Liver (tissue), 9 donors: Measurements from ENCODE around the gene DYSF. TPM values are rescaled to one million over a fixed set of nuclear protein-coding genes. Genes with fewer than 3 reads are reported as not detected.

Experiments
- DNase-seq: peaks from one replicate; pipeline ENCODE4 v3.0.0-alpha.2; 2017; ENCODE audit warnings: low spot score
- H3K27ac ChIP-seq, 2 donors: one replicate each; pipeline ENCODE4 v1.7.0; 2013; ENCODE audit warnings: inconsistent platforms in 2 of 2, low read length in 2 of 2, control low read depth in 1 of 2, low read depth in 1 of 2, mild to moderate bottlenecking in 1 of 2
- H3K27me3 ChIP-seq, 4 donors: one replicate each; pipeline versions ENCODE4 v1.6.1 to v1.7.0; 2013; ENCODE audit warnings: low read length in 3 of 4, inconsistent platforms in 1 of 4, mild to moderate bottlenecking in 1 of 4, moderate library complexity in 1 of 4; ENCODE audit not compliant: control insufficient read depth in 4 of 4, insufficient read depth in 4 of 4
- H3K36me3 ChIP-seq, 4 donors: one replicate each; pipeline versions ENCODE4 v1.6.1 to v1.7.0; 2013; ENCODE audit warnings: low read length in 3 of 4, mild to moderate bottlenecking in 3 of 4, low read depth in 1 of 4, moderate library complexity in 1 of 4; ENCODE audit not compliant: control insufficient read depth in 4 of 4, insufficient read depth in 3 of 4
- H3K4me1 ChIP-seq, 4 donors: one replicate each; pipeline versions ENCODE4 v1.6.1 to v1.7.0; 2013; ENCODE audit warnings: low read length in 3 of 4, mild to moderate bottlenecking in 3 of 4, moderate library complexity in 1 of 4; ENCODE audit not compliant: control insufficient read depth in 4 of 4, insufficient read depth in 4 of 4
- H3K4me3 ChIP-seq, 3 donors: one replicate each; pipeline versions ENCODE4 v1.6.1 to v1.7.0; 2013; ENCODE audit warnings: low read length in 3 of 3, control low read depth in 1 of 3, low read depth in 1 of 3, mild to moderate bottlenecking in 1 of 3
- H3K9ac ChIP-seq, 2 donors: one replicate each; pipeline ENCODE4 v1.7.0; 2013; ENCODE audit warnings: low read length in 2 of 2, mild to moderate bottlenecking in 2 of 2, moderate library complexity in 2 of 2, control low read depth in 1 of 2, low read depth in 1 of 2
- H3K9me3 ChIP-seq, 4 donors: one replicate each; pipeline versions ENCODE4 v1.6.1 to v1.7.0; 2013; ENCODE audit warnings: low read length in 3 of 4; ENCODE audit not compliant: control insufficient read depth in 4 of 4
- EGR1 ChIP-seq, 2 donors: IDR thresholded peaks; 2 replicates each; pipeline ENCODE4 v1.6.1; 2016 to 2018; ENCODE audit warnings: antibody characterized with exemption in 2 of 2, low read depth in 2 of 2
- FOXA2 ChIP-seq: IDR thresholded peaks from 2 replicates; pipeline ENCODE4 v1.6.1; 2016; ENCODE audit warnings: antibody characterized with exemption
- GABPA ChIP-seq, 2 donors: IDR thresholded peaks in 1 of 2; conservative IDR thresholded peaks in 1 of 2; 2 replicates each; pipeline ENCODE4 v1.6.1; 2016; ENCODE audit warnings: antibody characterized with exemption in 2 of 2, mild to moderate bottlenecking in 1 of 2, moderate library complexity in 1 of 2
- HNF4A ChIP-seq, 2 donors: conservative IDR thresholded peaks; 2 replicates each; pipeline ENCODE4 v1.6.1; 2016; ENCODE audit warnings: antibody characterized with exemption in 2 of 2, mild to moderate bottlenecking in 2 of 2
- HNF4G ChIP-seq: IDR thresholded peaks from 2 replicates; pipeline ENCODE4 v1.6.1; 2016; ENCODE audit warnings: antibody characterized with exemption
- JUND ChIP-seq, 2 donors: IDR thresholded peaks; 2 replicates each; pipeline ENCODE4 v1.6.1; 2016; ENCODE audit warnings: antibody characterized with exemption in 2 of 2
- NR2F2 ChIP-seq: IDR thresholded peaks from 2 replicates; pipeline ENCODE4 v1.6.1; 2016; ENCODE audit warnings: antibody characterized with exemption
- RAD21 ChIP-seq, 2 donors: IDR thresholded peaks; 2 replicates each; pipeline ENCODE4 v1.6.1; 2016; ENCODE audit warnings: antibody characterized with exemption in 2 of 2, mild to moderate bottlenecking in 2 of 2
- RXRA ChIP-seq, 2 donors: IDR thresholded peaks; 2 replicates each; pipeline ENCODE4 v1.6.1; 2017 to 2018; ENCODE audit warnings: antibody characterized with exemption in 2 of 2, mild to moderate bottlenecking in 1 of 2
- SP1 ChIP-seq: IDR thresholded peaks from 2 replicates; pipeline ENCODE4 v1.6.1; 2018; ENCODE audit warnings: antibody characterized with exemption, mild to moderate bottlenecking
- TAF1 ChIP-seq: conservative IDR thresholded peaks from 2 replicates; pipeline ENCODE4 v1.6.1; 2016; ENCODE audit warnings: antibody characterized with exemption, mild to moderate bottlenecking
- YY1 ChIP-seq: IDR thresholded peaks from 2 replicates; pipeline ENCODE4 v1.6.1; 2016; ENCODE audit warnings: antibody characterized with exemption, mild to moderate bottlenecking
- WGBS: extraction: QIAGEN DNeasy Blood & Tissue Kit; methylation state at CpG from one replicate; pipeline ENCODE4 v1.1.7; 2013; 5-methylcytosine and 5-hydroxymethylcytosine counted together
- polyA plus RNA-seq, 2 donors: library from polyadenylated mRNA; stranded (reverse) in 1 of 2; unstranded in 1 of 2; fragments of 200-250 nt in 1 of 2; fragments of >200 nt in 1 of 2; fragmentation: Nextera tagmentation in 1 of 2; extraction: Ambion mirVana in 1 of 2; gene quantifications; one replicate each; pipeline versions ENCODE4 v1.2.1 to v1.2.3, GENCODE V29; 2013 to 2015
- total RNA-seq, 2 donors: library from RNA; depleted of rRNA; stranded (reverse); fragments of >200 nt; gene quantifications; one replicate each; pipeline ENCODE4 v1.2.3, GENCODE V29; 2014
- TF ChIP-seq, protein P1 (sequence below): IDR thresholded peaks from 2 replicates; pipeline ENCODE4 v1.6.1; 2016; ENCODE audit warnings: antibody characterized with exemption, mild to moderate bottlenecking
- TF ChIP-seq, protein P2 (sequence below): IDR thresholded peaks from 2 replicates; pipeline ENCODE4 v1.6.1; 2016; ENCODE audit warnings: antibody characterized with exemption
- TF ChIP-seq, protein P3 (sequence below): IDR thresholded peaks from 2 replicates; pipeline ENCODE4 v1.6.1; 2016; ENCODE audit warnings: antibody characterized with exemption
- TF ChIP-seq, protein P4 (sequence below): IDR thresholded peaks from 2 replicates; pipeline ENCODE4 v1.6.1; 2016; ENCODE audit warnings: antibody characterized with exemption
- donor health status: healthy.
- donor health status: healthy.
- donor health status: healthy.
- donor health status: healthy.
- donor health status: healthy.

The DYSF gene
- total and polyA plus RNA-seq, 4 donors = 8.5 to 20.8 (median 13.6) TPM

DNA sequence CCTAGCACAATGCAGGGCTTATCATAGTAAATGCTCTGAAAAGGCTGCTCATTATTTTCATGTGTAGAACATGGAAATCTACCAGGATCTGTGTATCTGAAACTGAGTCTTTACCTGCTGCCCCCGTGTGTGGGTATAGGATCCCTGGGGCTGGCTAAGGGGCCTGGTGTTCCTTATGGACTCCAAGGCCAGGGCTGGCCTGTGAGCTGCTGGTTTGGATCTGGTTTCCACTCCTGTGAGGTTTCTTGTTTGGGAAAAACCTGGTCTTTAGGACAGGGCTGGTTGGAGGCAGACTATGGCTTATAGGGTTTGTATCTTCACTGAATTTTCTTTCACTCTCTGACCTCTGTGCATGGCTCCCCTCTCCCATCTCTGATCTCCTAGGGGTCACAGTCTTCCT, 80.8 kb downstream of the DYSF start:
- DNase-seq = no peak
- WGBS = 81% methylated on average over 1 of the region's 1 CpG

DNA sequence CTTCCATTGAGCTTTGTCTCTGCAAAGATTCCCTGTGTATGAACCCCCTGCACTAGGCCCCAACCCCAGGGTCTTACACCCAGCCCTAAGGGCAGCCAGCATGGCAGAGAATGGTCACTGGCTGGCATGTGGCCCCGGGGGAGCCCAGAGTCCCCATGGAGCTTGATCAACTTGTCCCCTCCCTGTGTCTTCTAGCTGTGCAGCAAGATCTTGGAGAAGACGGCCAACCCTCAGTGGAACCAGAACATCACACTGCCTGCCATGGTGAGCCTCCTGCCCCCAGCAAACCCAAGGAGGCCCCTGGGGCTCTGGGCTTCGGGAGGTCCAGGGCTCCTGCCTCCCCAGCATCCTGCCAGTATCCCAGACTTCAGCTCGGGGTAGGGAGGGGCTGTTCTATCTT, 81.5 kb downstream of the DYSF start:
- no peak for DNase-seq
- peaks cover 0 to 18% (median 4%) of the 10 kb centered on the region in 4 donors for H3K36me3 ChIP-seq
- 91% methylated on average over 4 of the region's 4 CpGs for WGBS
- no peak overlapping the region for H3K9ac ChIP-seq
- no peaks in the 10 kb centered on the region for H3K27me3 ChIP-seq
- H3K4me3 ChIP-seq = no peak overlapping the region
- H3K4me1 ChIP-seq = peaks cover 0 to 8% (median 0%) of the 10 kb centered on the region in 4 donors
- no peaks in the 10 kb centered on the region for H3K9me3 ChIP-seq
- no peak overlapping the region for H3K27ac ChIP-seq
- TF ChIP-seq JUND (IDR thresholded peaks at IDR 0.05) (no peak), EGR1 (IDR thresholded peaks at IDR 0.05; ENCODE audit: low read depth in 2 of 2) (no peak), NR2F2 (no peak), HNF4G (no peak), RXRA (IDR thresholded peaks at IDR 0.05) (no peak), TAF1 (no peak), HNF4A (conservative IDR thresholded peaks at IDR 0.05) (no peak), GABPA (IDR thresholded peaks at IDR 0.05 in 1 of 2, conservative IDR thresholded peaks at IDR 0.05 in 1 of 2) (no peak), SP1 (no peak)
- TF ChIP-seq, protein P1, sequence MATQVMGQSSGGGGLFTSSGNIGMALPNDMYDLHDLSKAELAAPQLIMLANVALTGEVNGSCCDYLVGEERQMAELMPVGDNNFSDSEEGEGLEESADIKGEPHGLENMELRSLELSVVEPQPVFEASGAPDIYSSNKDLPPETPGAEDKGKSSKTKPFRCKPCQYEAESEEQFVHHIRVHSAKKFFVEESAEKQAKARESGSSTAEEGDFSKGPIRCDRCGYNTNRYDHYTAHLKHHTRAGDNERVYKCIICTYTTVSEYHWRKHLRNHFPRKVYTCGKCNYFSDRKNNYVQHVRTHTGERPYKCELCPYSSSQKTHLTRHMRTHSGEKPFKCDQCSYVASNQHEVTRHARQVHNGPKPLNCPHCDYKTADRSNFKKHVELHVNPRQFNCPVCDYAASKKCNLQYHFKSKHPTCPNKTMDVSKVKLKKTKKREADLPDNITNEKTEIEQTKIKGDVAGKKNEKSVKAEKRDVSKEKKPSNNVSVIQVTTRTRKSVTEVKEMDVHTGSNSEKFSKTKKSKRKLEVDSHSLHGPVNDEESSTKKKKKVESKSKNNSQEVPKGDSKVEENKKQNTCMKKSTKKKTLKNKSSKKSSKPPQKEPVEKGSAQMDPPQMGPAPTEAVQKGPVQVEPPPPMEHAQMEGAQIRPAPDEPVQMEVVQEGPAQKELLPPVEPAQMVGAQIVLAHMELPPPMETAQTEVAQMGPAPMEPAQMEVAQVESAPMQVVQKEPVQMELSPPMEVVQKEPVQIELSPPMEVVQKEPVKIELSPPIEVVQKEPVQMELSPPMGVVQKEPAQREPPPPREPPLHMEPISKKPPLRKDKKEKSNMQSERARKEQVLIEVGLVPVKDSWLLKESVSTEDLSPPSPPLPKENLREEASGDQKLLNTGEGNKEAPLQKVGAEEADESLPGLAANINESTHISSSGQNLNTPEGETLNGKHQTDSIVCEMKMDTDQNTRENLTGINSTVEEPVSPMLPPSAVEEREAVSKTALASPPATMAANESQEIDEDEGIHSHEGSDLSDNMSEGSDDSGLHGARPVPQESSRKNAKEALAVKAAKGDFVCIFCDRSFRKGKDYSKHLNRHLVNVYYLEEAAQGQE = no peak
- TF ChIP-seq, protein P2, sequence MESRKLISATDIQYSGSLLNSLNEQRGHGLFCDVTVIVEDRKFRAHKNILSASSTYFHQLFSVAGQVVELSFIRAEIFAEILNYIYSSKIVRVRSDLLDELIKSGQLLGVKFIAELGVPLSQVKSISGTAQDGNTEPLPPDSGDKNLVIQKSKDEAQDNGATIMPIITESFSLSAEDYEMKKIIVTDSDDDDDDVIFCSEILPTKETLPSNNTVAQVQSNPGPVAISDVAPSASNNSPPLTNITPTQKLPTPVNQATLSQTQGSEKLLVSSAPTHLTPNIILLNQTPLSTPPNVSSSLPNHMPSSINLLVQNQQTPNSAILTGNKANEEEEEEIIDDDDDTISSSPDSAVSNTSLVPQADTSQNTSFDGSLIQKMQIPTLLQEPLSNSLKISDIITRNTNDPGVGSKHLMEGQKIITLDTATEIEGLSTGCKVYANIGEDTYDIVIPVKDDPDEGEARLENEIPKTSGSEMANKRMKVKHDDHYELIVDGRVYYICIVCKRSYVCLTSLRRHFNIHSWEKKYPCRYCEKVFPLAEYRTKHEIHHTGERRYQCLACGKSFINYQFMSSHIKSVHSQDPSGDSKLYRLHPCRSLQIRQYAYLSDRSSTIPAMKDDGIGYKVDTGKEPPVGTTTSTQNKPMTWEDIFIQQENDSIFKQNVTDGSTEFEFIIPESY = no peak
- TF ChIP-seq, protein P3, sequence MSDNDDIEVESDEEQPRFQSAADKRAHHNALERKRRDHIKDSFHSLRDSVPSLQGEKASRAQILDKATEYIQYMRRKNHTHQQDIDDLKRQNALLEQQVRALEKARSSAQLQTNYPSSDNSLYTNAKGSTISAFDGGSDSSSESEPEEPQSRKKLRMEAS = no peak

More for the DNA sequence above, 80.8 kb downstream of the DYSF start:
- H3K27ac ChIP-seq = no peak overlapping the region
- H3K4me1 ChIP-seq = peaks cover 0 to 8% (median 0%) of the 10 kb centered on the region in 4 donors
- peaks cover 0 to 18% (median 4%) of the 10 kb centered on the region in 4 donors for H3K36me3 ChIP-seq
- H3K9ac ChIP-seq = no peak overlapping the region
- TF ChIP-seq GABPA (IDR thresholded peaks at IDR 0.05 in 1 of 2, conservative IDR thresholded peaks at IDR 0.05 in 1 of 2) = no peak
- TF ChIP-seq SP1 = no peak
- TF ChIP-seq, protein P1 = no peak
- no peak for TF ChIP-seq TAF1
- TF ChIP-seq NR2F2 = no peak
- TF ChIP-seq RXRA (IDR thresholded peaks at IDR 0.05) = no peak
- TF ChIP-seq JUND (IDR thresholded peaks at IDR 0.05) = no peak
- TF ChIP-seq, protein P2 = no peak
- no peak for TF ChIP-seq YY1
- TF ChIP-seq EGR1 (IDR thresholded peaks at IDR 0.05; ENCODE audit: low read depth in 2 of 2) = no peak
- no peak for TF ChIP-seq HNF4A (conservative IDR thresholded peaks at IDR 0.05)
- TF ChIP-seq, protein P3 = no peak
- TF ChIP-seq FOXA2 = no peak
- no peak for TF ChIP-seq HNF4G
- TF ChIP-seq RAD21 (IDR thresholded peaks at IDR 0.05) = no peak
- TF ChIP-seq, protein P4, sequence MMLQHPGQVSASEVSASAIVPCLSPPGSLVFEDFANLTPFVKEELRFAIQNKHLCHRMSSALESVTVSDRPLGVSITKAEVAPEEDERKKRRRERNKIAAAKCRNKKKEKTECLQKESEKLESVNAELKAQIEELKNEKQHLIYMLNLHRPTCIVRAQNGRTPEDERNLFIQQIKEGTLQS = no peak
- H3K27me3 ChIP-seq = no peaks in the 10 kb centered on the region
- H3K9me3 ChIP-seq = no peaks in the 10 kb centered on the region
- H3K4me3 ChIP-seq = no peak overlapping the region
